IPS DF 19.7 (cell line): ENCODE measurements around the gene KRABD2.
"Not testable (repeated sequence)": the region's sequence is repeated elsewhere in the genome, so short reads cannot be mapped to it uniquely, and the experiment has no call there.

Experiments used
- DNase-seq: peaks from one replicate; pipeline ENCODE4 v3.0.0-alpha.2; 2013; ENCODE audit warnings: low read depth, low spot score

KRABD2 gene

DNA sequence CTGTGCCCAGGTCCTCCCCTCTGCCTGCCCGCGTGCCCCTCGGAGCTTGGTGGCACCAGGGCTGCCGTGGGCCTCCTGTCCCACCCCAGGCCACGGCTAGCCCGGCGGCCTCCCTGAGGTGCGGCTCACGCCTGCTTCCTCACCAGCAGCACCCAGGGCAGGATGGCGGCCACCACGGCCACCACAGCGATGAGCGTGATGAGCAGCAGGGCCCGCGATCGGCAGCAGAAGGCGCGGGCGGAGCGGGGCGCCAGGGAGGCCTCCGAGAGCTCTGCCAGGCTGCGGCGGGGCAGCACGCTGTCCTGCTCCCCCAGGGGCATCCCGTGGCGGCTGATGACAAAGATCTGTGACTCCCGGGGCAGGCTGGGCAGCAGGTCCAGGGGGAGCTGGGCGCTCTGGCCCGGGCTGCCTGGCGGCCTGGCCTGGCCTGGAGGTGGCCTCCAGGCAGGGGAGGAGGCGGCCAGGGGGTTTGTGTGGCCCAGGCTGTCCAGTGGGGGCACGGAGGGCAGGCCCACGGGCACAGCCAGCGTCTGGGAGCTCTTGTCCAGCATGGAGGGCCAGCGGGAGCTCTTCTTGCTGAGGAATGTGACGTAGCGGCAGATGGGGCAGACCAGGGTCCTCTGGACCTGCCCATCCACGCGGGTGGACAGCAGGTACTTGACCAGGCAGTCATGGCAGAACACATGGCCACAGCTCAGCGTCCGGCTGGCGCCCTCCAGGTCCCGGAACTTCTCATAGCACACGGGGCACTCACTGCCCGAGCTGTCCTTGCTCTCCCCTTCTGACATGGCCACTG, 16.4 kb upstream of the KRABD2 start:
- DNase-seq = no peak

DNA sequence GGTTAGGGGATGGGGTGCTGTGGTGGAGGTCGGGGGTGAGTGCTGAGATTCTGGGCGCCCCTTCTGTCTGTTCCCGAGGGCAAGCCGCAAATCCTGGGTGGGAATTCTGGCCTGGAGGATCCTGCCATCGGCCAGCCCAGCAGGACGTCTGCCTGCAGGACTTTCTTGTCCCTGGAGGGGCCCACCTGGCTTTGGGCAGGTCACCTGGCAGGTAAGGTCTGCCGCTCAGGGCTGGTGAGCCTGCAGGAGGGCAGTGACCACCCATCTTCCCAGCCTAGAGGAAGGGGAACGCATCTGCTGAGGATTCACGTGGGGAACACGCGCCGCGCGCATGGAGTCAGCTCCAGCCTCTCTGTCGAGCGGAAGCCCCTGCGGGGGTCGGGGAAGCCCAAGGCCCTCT, 15.8 kb upstream of the KRABD2 start:
- DNase-seq = no peak

DNA sequence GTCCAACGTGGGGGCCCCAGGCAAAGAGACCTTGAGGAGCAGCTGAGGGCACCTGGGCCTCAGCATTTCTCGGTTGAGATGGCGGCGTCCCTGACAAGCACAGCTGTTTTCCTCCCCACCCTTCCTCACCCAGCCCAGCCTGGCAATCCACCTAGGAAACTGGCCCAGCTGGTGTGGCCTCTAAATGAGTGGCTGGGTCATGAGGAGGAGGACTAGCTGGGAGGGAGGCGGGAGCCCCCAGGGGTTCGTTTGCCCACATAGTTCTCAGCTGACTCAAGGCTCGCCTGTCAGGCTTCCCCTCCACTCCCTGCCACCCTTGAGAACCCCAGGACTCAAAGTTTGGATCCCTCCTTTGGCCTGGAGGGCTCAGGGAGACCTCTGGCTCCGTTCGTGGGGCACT, 15.2 kb upstream of the KRABD2 start:
- DNase-seq = no peak

DNA sequence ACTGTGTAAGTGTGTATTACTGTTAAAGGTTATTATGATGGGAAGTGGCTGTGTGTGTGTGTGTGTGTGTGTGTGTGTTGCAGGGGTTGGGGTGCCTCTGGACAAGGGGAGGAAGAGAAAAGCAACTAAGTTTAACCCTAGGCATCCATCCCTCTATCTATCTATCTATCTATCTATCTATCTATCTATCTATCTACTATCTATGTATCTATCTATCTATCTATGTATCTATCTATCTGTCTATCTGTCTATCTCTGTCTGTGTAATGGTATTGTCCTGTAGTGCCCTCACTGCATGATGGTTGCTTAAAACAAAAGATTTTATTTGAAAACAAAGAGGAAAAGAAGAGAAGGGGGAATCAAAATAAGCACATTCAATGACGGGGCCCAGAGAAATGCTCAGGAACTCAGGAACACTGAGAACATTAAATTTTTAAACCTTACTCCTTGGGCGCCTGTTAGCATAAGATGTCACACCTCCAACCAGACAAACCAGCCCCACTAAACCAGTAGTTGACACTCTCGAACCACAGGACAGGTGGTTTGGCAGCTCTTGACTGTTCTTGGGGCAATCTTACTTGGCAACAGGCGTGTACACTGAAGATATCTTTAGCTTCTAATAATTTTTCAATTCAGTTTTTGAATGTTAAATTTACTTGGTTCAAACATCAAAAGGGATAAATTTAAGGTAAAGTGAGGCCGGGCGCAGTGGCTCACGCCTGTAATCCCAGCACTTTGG, 11.6 kb upstream of the KRABD2 start:
- no peak for DNase-seq

DNA sequence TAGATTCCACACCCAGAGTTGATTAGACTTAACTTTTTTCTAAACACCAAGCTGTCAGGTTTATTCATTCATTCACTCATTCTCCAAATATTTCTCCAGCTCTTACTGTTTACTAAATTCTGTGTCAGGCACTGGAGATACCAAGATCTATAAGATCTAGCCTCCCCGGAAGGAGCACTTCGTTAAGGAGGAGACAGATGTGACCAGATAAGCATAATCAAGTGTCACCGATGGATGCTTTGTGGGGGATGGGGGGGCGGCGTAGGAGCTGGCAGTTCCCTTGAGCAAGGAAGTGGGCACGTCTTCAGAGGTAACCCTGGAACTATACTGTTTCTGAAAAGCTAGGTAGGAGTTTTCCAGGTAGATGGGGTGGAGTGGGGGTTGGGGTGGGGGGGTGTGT, 10.3 kb upstream of the KRABD2 start:
- DNase-seq = no peak

DNA sequence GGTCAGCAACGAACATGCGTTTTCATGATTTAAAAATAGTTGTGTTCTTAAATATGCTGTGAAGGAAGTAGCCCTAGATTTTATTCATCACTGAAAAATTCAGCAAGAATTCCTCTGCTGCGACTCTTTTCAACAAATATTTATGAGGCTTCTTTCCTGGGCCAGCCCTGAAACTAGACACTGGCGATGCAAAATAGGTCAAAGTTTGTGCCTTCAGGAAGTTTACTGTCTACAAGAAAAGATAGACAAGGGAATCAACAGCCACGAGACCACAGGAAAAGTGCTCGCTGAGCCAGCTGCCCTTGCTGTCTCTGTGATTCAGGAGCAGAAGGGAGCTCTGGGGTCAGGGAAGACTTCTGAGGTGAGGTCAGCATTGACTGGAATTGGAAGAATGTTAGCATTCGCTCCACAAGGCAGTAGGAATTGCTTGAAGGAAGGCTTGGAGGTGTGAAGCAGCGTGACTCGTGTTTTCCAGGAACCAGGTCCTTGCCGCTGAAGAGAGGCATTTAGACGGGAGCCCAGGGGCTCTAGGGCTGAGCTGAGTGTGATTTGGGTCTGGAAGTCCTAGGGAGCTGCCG, 8.4 kb upstream of the KRABD2 start:
- peak; percentile 86 for DNase-seq

DNA sequence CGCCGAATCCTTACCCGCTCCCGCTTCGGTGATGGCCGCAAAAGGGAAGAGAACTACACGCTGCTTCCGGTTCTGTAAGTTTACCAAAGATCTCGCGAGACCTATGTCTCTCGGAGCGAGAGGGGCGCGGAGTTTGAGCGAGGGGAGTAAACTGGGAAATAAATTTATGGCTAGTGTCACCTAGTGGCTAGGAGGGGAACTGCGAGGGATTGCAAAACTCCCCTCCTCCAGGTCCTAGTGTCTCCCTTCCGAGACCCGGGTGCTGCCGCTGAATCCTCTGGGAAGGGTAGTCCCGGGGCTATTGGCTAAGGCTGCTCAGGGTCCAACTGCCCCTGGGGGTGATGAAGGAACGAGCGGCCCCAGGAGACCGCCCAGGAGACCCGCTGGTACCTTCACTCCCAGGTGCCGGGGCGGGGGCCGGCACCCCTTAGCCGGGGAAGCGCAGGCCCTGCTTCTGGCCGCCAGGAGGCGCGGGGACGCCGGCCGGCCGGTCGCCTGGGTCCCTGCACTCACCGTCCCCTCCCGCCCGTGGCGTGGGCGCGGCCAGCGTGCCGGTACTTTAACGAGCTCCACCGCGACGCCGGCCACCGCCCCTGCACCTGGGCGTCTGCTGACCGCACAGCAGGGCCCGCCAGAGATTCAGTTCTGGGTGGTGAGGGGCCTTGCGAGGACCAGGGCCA, 6.8 kb upstream of the KRABD2 start, which contains the start of gene RPL26:
RPL26 (minus strand) TSS at position 51 of the 680 bp plus-strand sequence. CDS start 883 bp downstream, outside the sequence.
- DNase-seq = peak; percentile 94

DNA sequence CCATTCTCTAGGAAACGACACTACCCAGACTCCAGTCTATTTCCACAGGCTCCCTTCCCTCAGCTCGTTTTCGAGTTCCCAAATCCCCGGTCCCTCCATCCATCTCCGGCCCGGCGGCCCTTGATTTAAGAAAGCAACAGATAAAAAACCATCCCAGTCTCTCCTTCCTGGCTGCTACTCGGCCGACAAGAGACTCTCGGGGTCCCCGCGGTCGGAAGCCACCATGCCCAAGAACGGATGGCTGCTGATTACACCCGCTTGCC, 6.3 kb upstream of the KRABD2 start:
- no peak for DNase-seq

DNA sequence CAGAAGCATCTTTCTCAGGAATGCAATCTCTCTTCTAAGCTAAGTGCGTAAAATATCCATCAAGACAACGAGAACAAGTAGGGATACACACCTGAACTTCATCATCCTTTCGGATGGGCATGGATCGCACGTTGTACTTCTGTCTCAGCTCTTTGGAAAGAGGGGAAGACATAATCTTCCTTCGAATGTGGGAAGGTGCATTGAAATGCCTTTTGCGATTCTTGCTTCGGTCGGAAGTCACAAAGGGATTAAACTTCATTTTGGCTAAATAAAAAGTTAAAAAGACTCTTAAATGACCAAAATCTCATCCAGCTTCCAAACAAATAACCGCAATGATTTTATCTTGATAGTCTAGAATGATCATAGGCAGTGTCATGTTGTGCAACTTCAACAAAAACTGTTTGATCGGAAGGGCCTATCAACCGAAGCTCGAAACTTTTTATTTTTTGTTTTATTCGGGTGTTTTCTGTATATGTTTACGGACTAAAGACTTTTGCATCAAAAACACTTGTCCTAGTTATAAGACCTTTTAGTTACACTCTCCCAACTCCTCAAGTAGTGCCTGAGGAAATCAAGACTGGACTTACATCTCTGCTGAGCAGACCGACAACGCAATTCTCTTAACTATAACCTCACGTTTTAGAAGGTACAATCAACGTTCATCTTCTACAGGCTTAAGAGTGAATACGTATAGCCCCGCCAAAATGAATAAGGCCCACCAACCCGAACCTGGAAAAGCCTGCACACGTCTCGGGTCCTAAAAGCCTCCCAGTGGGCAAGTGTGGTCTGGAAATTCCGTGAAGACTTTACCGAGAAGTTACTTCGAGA, 5.8 kb upstream of the KRABD2 start:
- DNase-seq = no peak

DNA sequence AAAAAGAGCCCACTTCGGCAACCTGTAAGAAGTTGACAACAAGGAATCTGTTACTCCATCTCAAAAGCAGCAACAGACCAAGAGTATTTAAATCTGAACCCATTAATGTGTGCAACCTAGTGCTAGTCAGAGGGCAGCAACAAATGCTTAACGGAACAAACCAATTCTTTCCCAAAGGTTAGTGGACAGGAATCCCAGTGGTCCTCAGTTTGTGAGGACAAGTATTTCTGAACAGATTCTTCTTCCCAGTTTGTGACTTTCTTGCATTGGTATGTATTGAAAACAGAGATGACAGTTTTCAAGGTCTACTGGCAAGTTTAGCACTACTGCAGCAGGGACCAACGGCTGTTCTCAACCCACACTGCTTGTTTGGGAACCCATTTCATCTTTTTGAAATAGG, 3.5 kb upstream of the KRABD2 start:
- DNase-seq = no peak

DNA sequence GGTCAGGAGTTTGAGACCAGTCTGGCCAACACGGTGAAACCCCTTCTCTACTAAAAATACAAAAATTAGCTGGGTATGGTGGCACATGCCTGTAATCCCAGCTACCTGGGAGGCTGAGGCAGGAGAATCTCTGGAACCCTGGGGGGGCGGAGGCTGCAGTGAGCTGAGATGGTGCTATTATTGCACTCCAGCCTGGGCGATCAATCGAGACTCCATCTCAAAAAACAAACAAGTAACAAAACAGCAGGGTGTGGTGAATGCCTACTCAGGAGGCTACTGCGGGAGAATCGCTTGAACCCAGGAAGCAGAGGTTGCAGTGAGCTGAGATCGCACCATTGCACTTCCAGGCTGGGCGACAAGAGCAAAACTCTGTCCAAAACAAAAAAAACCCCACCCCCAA, 1.6 kb upstream of the KRABD2 start:
- DNase-seq = not testable (repeated sequence)

DNA sequence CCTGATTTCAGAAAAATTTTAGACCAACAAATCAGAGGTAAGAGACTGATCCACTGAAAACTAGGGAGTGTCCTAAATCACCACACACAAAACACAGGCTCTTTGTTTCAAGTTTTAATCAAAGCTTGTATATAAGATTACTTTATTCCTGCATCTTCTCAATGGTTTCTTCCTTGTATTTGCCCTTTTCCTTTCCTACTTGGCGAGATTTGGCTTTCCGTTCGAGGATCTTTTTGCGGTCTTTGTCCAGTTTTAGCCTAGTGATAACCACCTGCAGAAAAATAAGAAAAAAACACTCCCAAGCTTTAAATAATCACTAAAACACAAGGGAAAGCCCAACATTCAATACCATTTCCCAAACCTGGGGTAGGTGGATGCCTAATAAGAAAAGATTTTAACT, 918 bp upstream of the KRABD2 start:
- no peak for DNase-seq

DNA sequence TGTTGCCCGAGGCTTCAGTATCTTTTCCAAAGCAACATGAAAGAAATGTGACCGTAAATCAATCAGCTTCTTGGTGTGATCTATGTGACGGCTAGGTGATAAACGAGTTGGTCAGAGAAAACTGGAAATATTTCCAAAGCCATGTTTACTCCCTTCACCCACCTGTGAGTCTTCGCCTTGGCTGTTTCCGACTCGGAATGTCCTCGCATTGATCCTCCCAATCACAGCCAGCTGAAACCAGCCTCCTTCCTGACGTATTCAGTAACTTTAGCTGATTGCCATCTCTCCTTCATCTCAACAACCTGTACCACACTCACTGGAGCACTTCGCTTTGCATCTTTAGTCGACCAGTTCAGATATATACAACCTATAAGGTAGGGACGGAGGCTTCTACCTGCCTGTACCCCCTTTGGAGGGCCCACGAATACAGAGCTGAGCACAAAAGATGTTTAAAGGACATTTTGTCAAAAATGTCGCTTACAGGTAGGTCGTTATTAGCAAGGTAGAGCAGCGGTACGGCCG, 705 bp downstream of the KRABD2 start:
- no peak for DNase-seq

DNA sequence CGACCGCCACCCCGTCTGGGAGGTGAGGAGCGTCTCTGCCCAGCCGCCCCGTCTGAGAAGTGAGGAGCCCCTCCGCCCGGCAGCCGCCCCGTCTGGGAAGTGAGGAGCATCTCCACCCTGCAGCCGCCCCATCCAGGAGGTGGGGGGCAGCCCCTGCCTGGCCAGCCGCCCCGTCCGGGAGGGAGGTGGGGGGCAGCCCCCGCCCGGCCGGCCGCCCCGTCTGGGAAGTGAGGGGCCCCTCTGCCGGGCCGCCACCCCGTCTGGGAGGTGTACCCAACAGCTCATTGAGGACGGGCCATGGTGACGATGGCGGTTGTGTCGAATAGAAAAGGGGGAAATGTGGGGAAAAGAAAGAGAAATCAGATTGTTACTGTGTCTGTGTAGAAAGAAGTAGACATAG, 2.6 kb downstream of the KRABD2 start:
- DNase-seq = not testable (repeated sequence)

DNA sequence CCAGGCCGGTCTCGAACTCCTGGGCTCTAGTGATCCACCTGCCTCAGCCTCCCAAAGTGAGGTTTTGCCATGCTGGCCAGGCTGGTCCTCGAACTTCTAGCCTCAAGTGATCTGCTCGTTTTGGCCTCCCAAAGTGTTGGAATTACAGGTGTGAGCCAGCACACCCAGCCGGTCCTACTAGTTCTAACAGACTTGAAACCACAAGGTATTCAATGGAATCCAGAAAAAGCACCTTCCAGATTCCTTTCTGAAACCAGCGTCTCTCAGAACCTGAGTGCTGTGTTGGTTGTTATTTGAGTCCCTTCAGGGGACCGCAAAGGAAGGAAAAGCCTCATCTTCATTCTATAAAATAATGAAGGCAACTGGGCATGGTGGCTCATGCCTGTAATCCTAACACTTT, 4.1 kb downstream of the KRABD2 start:
- DNase-seq = no peak

DNA sequence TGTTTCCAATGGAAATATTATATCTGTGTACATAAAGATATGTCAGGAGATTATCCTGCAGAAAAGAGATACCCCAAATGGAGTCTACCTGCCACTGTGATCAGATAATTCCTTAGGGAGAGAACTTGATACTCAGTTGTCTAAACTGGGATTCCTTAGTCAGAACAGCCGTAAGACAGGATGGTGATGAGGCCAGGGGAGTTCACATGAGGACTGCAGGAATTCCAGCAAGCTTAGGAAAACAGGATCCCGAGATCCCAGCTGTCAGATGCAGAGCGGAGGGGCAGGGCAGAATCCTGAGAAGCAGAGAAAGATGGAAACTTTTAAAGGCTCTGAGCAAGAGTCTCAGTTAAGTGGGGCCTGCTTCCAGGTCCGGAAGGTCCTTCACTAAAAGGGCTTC, 4.7 kb downstream of the KRABD2 start:
- DNase-seq = no peak

DNA sequence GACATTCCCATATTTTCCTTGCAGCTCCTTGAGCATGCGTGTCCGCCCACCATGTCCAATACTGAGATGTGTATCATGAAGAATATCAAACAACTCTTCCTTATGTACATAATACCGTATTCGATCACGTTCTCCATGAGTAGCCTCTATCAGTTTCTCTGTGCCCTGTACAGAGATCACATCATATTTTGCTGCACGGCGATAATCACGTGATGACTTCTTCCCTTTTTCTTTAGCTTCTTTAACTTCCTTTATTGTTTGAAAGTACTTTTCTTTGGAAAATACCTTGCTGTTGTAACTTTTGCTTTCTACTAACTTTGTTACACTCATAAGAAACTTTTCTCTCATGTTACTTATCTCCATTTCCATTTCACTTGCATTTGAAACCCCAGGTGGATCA, 6.6 kb downstream of the KRABD2 start:
- DNase-seq = no peak

DNA sequence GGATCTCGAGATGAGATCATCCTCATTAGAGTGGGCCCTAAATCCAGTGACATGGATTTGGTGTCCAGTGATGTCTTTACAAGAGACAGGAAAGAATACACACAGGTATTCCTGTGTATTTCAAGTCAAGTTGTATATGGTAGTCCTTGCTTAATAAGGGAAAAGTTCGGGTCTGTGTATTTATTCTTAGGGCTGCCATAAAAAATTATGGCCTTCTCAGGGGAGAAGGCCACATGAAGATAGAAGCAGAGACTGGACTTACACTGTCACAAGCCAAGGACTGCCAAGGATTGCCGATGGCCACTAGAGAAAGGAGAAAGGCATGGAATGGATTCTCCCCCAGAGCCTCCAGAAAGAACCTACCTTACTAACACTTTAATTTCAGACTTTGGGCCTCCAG, 8.3 kb downstream of the KRABD2 start:
- no peak for DNase-seq

DNA sequence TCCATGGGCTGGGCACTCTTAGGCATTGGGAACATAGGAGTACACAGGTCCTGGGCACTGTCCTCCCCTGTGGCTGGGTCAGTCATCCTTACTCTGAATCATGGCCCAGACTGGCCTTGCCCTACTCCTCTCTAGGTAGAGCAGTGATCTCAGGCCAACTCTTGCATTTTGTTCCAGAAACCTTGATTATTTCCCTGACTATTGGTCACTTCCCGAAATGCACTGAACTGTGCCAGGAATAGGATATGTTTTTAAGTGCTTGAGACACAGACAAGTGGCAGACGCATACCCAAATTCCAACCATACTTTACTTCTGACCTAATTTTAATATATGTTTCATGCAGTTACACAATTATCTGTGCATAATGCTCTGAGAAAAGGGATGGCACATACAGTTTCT, 10.3 kb downstream of the KRABD2 start:
- no peak for DNase-seq

DNA sequence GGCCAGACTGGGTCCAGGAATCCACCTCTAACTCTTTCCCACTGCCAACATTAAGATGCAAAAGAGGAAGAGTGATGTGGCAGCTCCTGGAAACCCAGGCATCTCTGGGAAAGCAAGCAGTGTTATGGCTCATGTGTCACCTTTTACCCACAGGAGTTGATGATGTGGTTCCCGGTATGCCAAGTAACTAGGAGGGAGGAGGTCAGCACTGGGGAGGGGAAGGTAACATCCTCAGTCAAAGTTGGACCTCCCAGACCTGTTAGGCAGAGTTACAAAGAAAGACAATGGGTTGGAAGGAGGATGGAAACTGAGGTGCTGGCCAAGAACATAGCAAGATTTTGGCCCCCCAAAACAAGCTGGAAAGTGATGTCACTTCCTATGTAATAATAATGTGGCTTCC, 11.4 kb downstream of the KRABD2 start:
- DNase-seq = no peak

DNA sequence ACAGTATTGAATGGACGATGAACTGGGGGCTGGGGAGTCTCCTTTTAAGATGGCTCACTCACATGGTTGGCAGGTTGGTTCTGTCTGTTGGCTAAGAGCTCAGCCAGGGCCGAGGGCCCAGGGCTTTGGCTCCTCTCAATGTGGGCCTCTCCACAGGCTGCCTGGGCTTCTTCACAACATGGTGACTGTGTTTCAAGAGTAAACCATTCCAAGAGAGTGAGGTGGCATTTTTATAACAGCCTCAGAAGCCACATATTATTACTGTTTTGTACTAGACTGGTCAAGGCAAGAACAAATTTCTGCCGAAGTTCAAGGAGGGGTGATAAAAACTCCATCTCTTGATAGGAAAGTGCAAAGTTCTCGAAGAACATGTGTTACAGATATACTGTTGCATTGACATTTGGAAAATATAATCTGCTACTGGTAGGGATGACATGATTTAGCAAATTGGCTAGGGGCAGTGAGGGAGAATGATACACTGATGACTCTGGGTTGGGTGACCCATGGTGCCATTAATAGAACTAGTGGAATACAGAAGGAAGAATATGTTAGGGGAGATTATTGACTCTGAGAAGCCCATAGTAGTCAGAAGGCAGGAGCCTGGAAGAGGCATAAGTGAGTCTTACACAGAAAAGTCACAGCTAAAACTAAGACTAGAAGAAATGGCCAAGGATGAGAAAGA, 13.7 kb downstream of the KRABD2 start:
- DNase-seq = no peak
